ENCODE measurements around the gene FRAS1.

- TF ChIP-seq GABPB1 (CRISPR knock-in tag; IDR thresholded peaks at IDR 0.05): no peak
- no peak for TF ChIP-seq CTCF (IDR thresholded peaks at IDR 0.05)
- TF ChIP-seq ZNF138 (CRISPR knock-in tag; conservative IDR thresholded peaks at IDR 0.05): no peak
- no peak for TF ChIP-seq TCF7 (CRISPR knock-in tag; IDR thresholded peaks at IDR 0.05; ENCODE audit: low read depth)
- no peak for TF ChIP-seq SP1 (CRISPR knock-in tag; conservative IDR thresholded peaks at IDR 0.05)
- TF ChIP-seq ZNF425 (CRISPR knock-in tag; conservative IDR thresholded peaks at IDR 0.05): no peak
These were observed 323.0 kb downstream of the FRAS1 start for GRCh38 chr4:78379991-78380729.

Measured in WTC11 (cell line).